NCI-H2171 (cell line): Measurements from ENCODE around the gene ADGRL1.

ENCODE experiments used
- DNase-seq: peaks from one replicate; lab custom pipeline; 2025; lab: John Stamatoyannopoulos, UW

The ADGRL1 gene

DNA sequence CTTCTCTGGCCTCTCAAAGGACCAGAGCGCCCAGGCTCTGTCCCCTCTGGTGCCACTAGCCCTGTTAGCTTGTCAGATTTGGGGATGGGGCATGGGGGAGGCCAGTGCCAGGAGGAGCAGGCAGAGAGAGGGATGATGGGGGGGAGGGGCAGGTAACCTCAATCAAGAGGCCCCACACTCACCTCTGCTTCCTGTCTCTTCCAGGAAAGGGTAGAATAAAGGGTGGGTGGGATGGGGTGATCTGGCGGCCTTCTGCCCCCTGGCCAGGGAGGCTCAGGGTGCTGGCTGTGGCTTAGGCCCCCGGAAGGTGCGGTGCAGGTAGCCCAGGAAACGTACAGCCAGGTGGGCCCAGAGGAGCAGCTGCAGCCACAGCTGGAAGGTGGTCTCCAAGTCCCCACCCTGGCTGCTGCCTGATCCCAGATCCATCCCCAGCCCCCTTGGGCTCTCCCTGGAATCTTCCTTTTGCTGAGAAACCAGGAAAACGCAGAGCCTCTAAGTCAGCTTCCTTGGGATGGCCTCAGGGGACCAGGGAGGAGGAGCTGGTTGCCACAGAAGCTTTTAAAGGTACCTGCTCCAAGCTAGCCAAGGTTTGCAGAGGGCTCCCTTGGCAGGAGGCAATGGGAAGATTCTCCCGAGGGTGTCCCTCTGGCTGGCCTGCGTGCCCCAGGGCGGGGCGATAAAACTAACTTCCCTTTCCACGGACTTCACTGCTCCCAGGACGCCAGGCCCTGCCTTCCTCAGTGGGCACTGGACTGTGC lies 93.7 kb downstream of the ADGRL1 start:
- no peak for DNase-seq

GRCh38 chr19:14111486-14111885 lies 94.5 kb downstream of the ADGRL1 start:
- no peak for DNase-seq

- no peak for DNase-seq
Measured at GRCh38 chr19:14110650-14111049, 95.3 kb downstream of the ADGRL1 start.

GRCh38 chr19:14107581-14108461 lies 98.1 kb downstream of the ADGRL1 start:
- DNase-seq: no peak

- no peak for DNase-seq
Measured at GRCh38 chr19:14106840-14107239, 99.1 kb downstream of the ADGRL1 start.

GRCh38 chr19:14105680-14106079 lies 100.3 kb downstream of the ADGRL1 start:
- no peak for DNase-seq

- DNase-seq: no peak
Measured at GRCh38 chr19:14103310-14103709, 102.7 kb downstream of the ADGRL1 start.

DNA sequence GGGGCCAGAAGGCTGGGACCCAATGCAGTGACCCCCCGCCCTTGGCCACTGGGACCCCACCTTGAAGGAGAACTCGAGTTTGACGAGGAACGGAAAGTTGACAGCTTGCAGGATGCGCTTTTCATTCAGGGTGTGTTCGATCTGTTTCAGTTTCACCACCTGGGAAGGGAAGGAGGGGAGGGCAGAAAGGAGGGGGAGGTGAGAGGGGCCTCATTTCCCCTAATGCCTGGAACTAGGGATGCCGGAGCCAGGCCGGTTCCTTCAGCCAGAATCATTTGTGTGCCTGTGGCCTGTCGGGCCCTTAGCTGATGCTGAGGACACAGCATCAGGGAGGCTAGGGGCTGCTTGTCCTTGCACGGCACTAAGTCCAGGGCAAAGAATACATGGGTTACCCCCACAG lies 103.2 kb downstream of the ADGRL1 start:
- DNase-seq: no peak

GRCh38 chr19:14102102-14102696 lies 103.8 kb downstream of the ADGRL1 start:
- no peak for DNase-seq

- DNase-seq: no peak
Measured at GRCh38 chr19:14101003-14101545, 104.9 kb downstream of the ADGRL1 start.
